DMS153 treated with DMSO at 0.1 percent for 48 hours (cell line): ENCODE data around the gene SLC37A4.
"Not testable (repeated sequence)": the region's sequence is repeated elsewhere in the genome, so short reads cannot be mapped to it uniquely, and the experiment has no call there.

Source experiments
- DNase-seq: peaks from one replicate; lab custom pipeline; 2025; ENCODE audit not compliant: unreplicated experiment; lab: John Stamatoyannopoulos, UW

The SLC37A4 gene

GRCh38 chr11:119030329-119031047 is at the start of gene SLC37A4:
Gene SLC37A4 (minus strand): TSS chr11:119030877.
- peak; percentile 88 for DNase-seq

- no peak for DNase-seq
Observed at GRCh38 chr11:119078675-119079420, 48.2 kb upstream of the SLC37A4 start.

- DNase-seq: no peak
Observed at GRCh38 chr11:119077839-119078238, 47.2 kb upstream of the SLC37A4 start.

- peak; percentile 92 for DNase-seq
Observed at GRCh38 chr11:119067371-119068222, 36.9 kb upstream of the SLC37A4 start, which contains the start of gene VPS11. Gene VPS11 (plus strand): TSS chr11:119067818. CDS start chr11:119067824, 6 bp downstream.

GRCh38 chr11:119065369-119065768 is 34.7 kb upstream of the SLC37A4 start:
- no peak for DNase-seq

GRCh38 chr11:119062779-119063178 is 32.1 kb upstream of the SLC37A4 start:
- DNase-seq: no peak

- no peak for DNase-seq
Observed at GRCh38 chr11:119061256-119061655, 30.6 kb upstream of the SLC37A4 start.

- DNase-seq: not testable (repeated sequence)
Observed at GRCh38 chr11:119059128-119059527, 28.5 kb upstream of the SLC37A4 start.

- peak; percentile 77 for DNase-seq
Observed at GRCh38 chr11:119057000-119057769, 26.5 kb upstream of the SLC37A4 start, which contains the start of gene HYOU1. Gene HYOU1 (minus strand): TSS chr11:119057205. CDS start chr11:119056160, 1,045 bp downstream.

- no peak for DNase-seq
Observed at GRCh38 chr11:119056421-119056999, 25.8 kb upstream of the SLC37A4 start.

GRCh38 chr11:119055901-119056300 is 25.2 kb upstream of the SLC37A4 start:
- DNase-seq: no peak

- DNase-seq: no peak
Observed at GRCh38 chr11:119054418-119054817, 23.7 kb upstream of the SLC37A4 start.

GRCh38 chr11:119052163-119052814 is 21.6 kb upstream of the SLC37A4 start:
- no peak for DNase-seq

GRCh38 chr11:119051440-119052162 is 20.9 kb upstream of the SLC37A4 start:
- DNase-seq: no peak

- DNase-seq: no peak
Observed at GRCh38 chr11:119049081-119049480, 18.4 kb upstream of the SLC37A4 start.

- no peak for DNase-seq
Observed at GRCh38 chr11:119048644-119049043, 18.0 kb upstream of the SLC37A4 start.

GRCh38 chr11:119047205-119047604 is 16.5 kb upstream of the SLC37A4 start:
- DNase-seq: no peak

- no peak for DNase-seq
Observed at GRCh38 chr11:119046489-119046888, 15.8 kb upstream of the SLC37A4 start.

GRCh38 chr11:119044708-119045107 is 14.0 kb upstream of the SLC37A4 start:
- DNase-seq: no peak
